ENCODE data around the gene CYBB.

The CYBB gene

GRCh38 chrX:37779857-37780256 lies at the start of gene CYBB:
Gene CYBB, plus strand, starts transcription at chrX:37780059. Its CDS starts 19 bp downstream, at chrX:37780078.
- no peak for DNase-seq (ENCODE audit: low spot score)
- no peak for TF ChIP-seq CTCF (conservative IDR thresholded peaks at IDR 0.05; ENCODE audit: low read depth)
- CTCF ChIA-PET: no interaction called here
- H3K27ac ChIP-seq: no peak within 1 kb of the TSS
- POLR2A ChIA-PET (ENCODE audit: low non-redundant PET): no interaction called here

GRCh38 chrX:37745354-37745753 lies 34.5 kb upstream of the CYBB start:
- H3K27ac ChIP-seq: no peak overlapping the region
- ChIA-PET POLR2A (ENCODE audit: low non-redundant PET) (no interaction called here), CTCF (interaction anchor here (0.6 to 1.1 kb wide), 7 partner anchors 16 to 736 kb away, joined by 3 to 4 read pairs (median 3); no protein-coding TSS in a partner anchor)
- peak; percentile 61 for TF ChIP-seq CTCF (conservative IDR thresholded peaks at IDR 0.05; ENCODE audit: low read depth)
- peak; percentile 46 for DNase-seq (ENCODE audit: low spot score)

GRCh38 chrX:37745835-37746217 lies 34.0 kb upstream of the CYBB start:
- ChIA-PET CTCF (interaction anchor here (0.5 to 1.1 kb wide), 6 partner anchors 16 to 736 kb away, joined by 3 to 4 read pairs (median 3); no protein-coding TSS in a partner anchor), POLR2A (ENCODE audit: low non-redundant PET) (no interaction called here)
- DNase-seq (ENCODE audit: low spot score): no peak
- TF ChIP-seq CTCF (conservative IDR thresholded peaks at IDR 0.05; ENCODE audit: low read depth): no peak
- no peak overlapping the region for H3K27ac ChIP-seq

- no peak for TF ChIP-seq CTCF (conservative IDR thresholded peaks at IDR 0.05; ENCODE audit: low read depth)
- POLR2A ChIA-PET (ENCODE audit: low non-redundant PET): no interaction called here
- CTCF ChIA-PET: interaction anchor here (0.5 to 1.1 kb wide), 3 partner anchors 83 to 420 kb away, joined by 3 read pairs; no protein-coding TSS in a partner anchor
- DNase-seq (ENCODE audit: low spot score): no peak
- no peak overlapping the region for H3K27ac ChIP-seq
Observed at GRCh38 chrX:37746218-37746941, 33.5 kb upstream of the CYBB start.

- no peak for DNase-seq (ENCODE audit: low spot score)
- H3K27ac ChIP-seq: no peak overlapping the region
- POLR2A ChIA-PET (ENCODE audit: low non-redundant PET): no interaction called here
- CTCF ChIA-PET: no interaction called here
- no peak for TF ChIP-seq CTCF (conservative IDR thresholded peaks at IDR 0.05; ENCODE audit: low read depth)
Observed at GRCh38 chrX:37746951-37747350, 32.9 kb upstream of the CYBB start.

- no peak for TF ChIP-seq CTCF (conservative IDR thresholded peaks at IDR 0.05; ENCODE audit: low read depth)
- POLR2A ChIA-PET (ENCODE audit: low non-redundant PET): no interaction called here
- CTCF ChIA-PET: no interaction called here
Observed at GRCh38 chrX:37752281-37752680, 27.6 kb upstream of the CYBB start.

More at GRCh38 chrX:37752281-37752680, 27.6 kb upstream of the CYBB start:
- H3K27ac ChIP-seq: no peak overlapping the region
- no peak for DNase-seq (ENCODE audit: low spot score)

All from RWPE1 (cell line).